Caco-2 (cell line): ENCODE measurements around the gene PCARE. TPM values are rescaled to one million over a fixed set of nuclear protein-coding genes. Genes with fewer than 3 reads are reported as not detected.

ENCODE experiments used
- BruUV-seq: library from RNA; stranded (reverse); fragments of 400-500 nt; replicated peaks from 2 replicates; lab custom pipeline; 2021; lab: Mats Ljungman, UMichigan
- CTCF ChIA-PET: fragments of 300-600 bp; sonication (Branson Sonifier 250); formaldehyde crosslinking; loops from one replicate; lab custom pipeline; 2022; ENCODE audit warnings: antibody characterized with exemption; lab: Charles Lee
- POLR2A ChIA-PET: fragments of 300-600 bp; sonication (Branson Sonifier 250); formaldehyde crosslinking; loops from one replicate; lab custom pipeline; 2022; ENCODE audit warnings: antibody characterized with exemption; lab: Charles Lee
- DNase-seq, 2 experiments: peaks; one replicate each; pipeline versions ENCODE4 v3.0.0 to v3.0.0-alpha.2; 2020 to 2022
- H3K27me3 ChIP-seq: replicated peaks from 2 replicates; pipeline ENCODE4 v1.6.0; 2011; ENCODE audit warnings: low read length; ENCODE audit not compliant: control insufficient read depth, insufficient read depth
- H3K36me3 ChIP-seq: 2 replicates; pipeline ENCODE4 v1.5.1; 2011; ENCODE audit warnings: low read length; ENCODE audit not compliant: control insufficient read depth, insufficient read depth
- H3K4me1 ChIP-seq: fragments of 250-450 bp; sonication (Bioruptor Pico); 2 replicates; pipeline ENCODE4 v1.5.1; 2020; ENCODE audit warnings: mild to moderate bottlenecking
- H3K4me3 ChIP-seq: 2 replicates; pipeline ENCODE4 v1.5.1; 2011; ENCODE audit warnings: low read depth, mild to moderate bottlenecking, control low read depth, low read length
- H3K9me3 ChIP-seq: fragments of 250-450 bp; sonication (Bioruptor Pico); 2 replicates; pipeline ENCODE4 v1.5.1; 2020; ENCODE audit warnings: mild to moderate bottlenecking, moderate library complexity
- H3K27ac Mint-ChIP-seq: one replicate; pipeline ENCODE4 v1.8.0; 2022; ENCODE audit warnings: mixed read lengths; ENCODE audit not compliant: unreplicated experiment
- H3K27me3 Mint-ChIP-seq: one replicate; pipeline ENCODE4 v1.8.0; 2022; ENCODE audit warnings: mixed read lengths; ENCODE audit not compliant: insufficient read depth, unreplicated experiment
- H3K36me3 Mint-ChIP-seq: one replicate; pipeline ENCODE4 v1.8.0; 2022; ENCODE audit warnings: mild to moderate bottlenecking, mixed read lengths; ENCODE audit not compliant: insufficient read depth, unreplicated experiment
- H3K4me1 Mint-ChIP-seq: one replicate; pipeline ENCODE4 v1.8.0; 2022; ENCODE audit warnings: low read depth, mixed read lengths; ENCODE audit not compliant: unreplicated experiment
- H3K4me3 Mint-ChIP-seq: one replicate; pipeline ENCODE4 v1.8.0; 2022; ENCODE audit warnings: mild to moderate bottlenecking, moderate library complexity, mixed read lengths; ENCODE audit not compliant: unreplicated experiment
- H3K9me3 Mint-ChIP-seq: one replicate; pipeline ENCODE4 v1.8.0; 2022; ENCODE audit warnings: mixed read lengths; ENCODE audit not compliant: unreplicated experiment
- CTCF ChIP-seq, 2 experiments: fragments of 200-600 bp in 1 of 2; IDR thresholded peaks; 1 replicate in 1 of 2; 2 replicates in 1 of 2; pipeline versions ENCODE4 v1.5.1 to v1.8.0; 2011 to 2022; ENCODE audit warnings: antibody characterized with exemption in 1 of 2, control low read depth in 1 of 2, inconsistent platforms in 1 of 2, low read depth in 1 of 2, low read length in 1 of 2, mild to moderate bottlenecking in 1 of 2, moderate library complexity in 1 of 2; ENCODE audit not compliant: insufficient read depth in 1 of 2, severe bottlenecking in 1 of 2, unreplicated experiment in 1 of 2
- intact Hi-C: fragments of 100-400 bp; cut with micrococcal nuclease; formaldehyde crosslinking; loops from one replicate; pipeline ENCODE4 v1.10.0; 2022; ENCODE audit not compliant: unreplicated experiment
- total RNA-seq: library from RNA; stranded (reverse); gene quantifications from 2 replicates; pipeline ENCODE4 v1.2.3, GENCODE V29; 2022

The PCARE gene
- total RNA-seq, 1 experiment from 2014 or later, result not detected

DNA sequence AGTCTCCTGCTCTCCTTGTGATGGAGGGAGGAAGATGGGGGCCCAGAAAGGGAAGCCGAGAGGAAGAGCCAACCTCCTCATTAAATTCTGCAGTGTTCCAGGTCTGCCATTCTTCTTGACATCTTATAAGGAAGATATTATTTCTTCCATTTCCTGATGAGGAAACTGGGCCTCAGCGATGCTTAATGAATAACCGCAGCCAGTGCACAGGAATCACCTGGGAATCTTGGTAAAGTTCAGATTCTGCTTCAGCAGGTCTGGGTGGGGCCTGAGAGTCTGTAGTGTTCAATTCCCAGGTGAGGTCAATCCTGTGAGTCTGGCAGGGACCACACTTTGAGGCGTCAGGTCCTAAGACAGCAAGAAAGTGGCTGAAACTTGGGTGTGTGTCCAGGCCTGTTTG is 17.3 kb downstream of the PCARE start:
- Histone ChIP-seq H3K27me3 (no peaks in the 10 kb centered on the region), H3K9me3 (no peaks in the 10 kb centered on the region), H3K4me1 (peaks cover 11% of the 10 kb centered on the region), H3K4me3 (no peak overlapping the region), H3K36me3 (no peaks in the 10 kb centered on the region)
- Mint-ChIP-seq H3K27ac (no peak overlapping the region), H3K36me3 (no peaks in the 10 kb centered on the region), H3K9me3 (no peaks in the 10 kb centered on the region), H3K4me1 (peaks cover 35% of the 10 kb centered on the region), H3K4me3 (no peak overlapping the region), H3K27me3 (no peaks in the 10 kb centered on the region)
- intact Hi-C loops, result no loop called here
- no peak for TF ChIP-seq CTCF (IDR thresholded peaks at IDR 0.05; ENCODE audit: insufficient read depth in 1 of 2, low read depth in 1 of 2, low read length in 1 of 2, severe bottlenecking in 1 of 2, unreplicated experiment in 1 of 2)
- CTCF ChIA-PET, result no interaction called here
- no peak for DNase-seq
- POLR2A ChIA-PET, result no interaction called here
- no TSS peak for BruUV-seq

GRCh38 chr2:29056452-29056851 is 17.9 kb downstream of the PCARE start:
- CTCF ChIA-PET, result interaction anchor here (1.2 kb wide), 1 partner anchor 8 kb away, joined by 5 read pairs; no protein-coding TSS in a partner anchor
- no TSS peak for BruUV-seq
- Mint-ChIP-seq H3K9me3 (no peaks in the 10 kb centered on the region), H3K27ac (no peak overlapping the region), H3K27me3 (no peaks in the 10 kb centered on the region), H3K4me1 (peaks cover 35% of the 10 kb centered on the region), H3K36me3 (no peaks in the 10 kb centered on the region), H3K4me3 (no peak overlapping the region)
- no peak for TF ChIP-seq CTCF (IDR thresholded peaks at IDR 0.05; ENCODE audit: insufficient read depth in 1 of 2, low read depth in 1 of 2, low read length in 1 of 2, severe bottlenecking in 1 of 2, unreplicated experiment in 1 of 2)
- Histone ChIP-seq H3K4me3 (no peak overlapping the region), H3K36me3 (no peaks in the 10 kb centered on the region), H3K9me3 (no peaks in the 10 kb centered on the region), H3K27me3 (no peaks in the 10 kb centered on the region), H3K4me1 (peaks cover 11% of the 10 kb centered on the region)
- POLR2A ChIA-PET, result no interaction called here
- DNase-seq, result no peak
- intact Hi-C loops, result no loop called here

DNA sequence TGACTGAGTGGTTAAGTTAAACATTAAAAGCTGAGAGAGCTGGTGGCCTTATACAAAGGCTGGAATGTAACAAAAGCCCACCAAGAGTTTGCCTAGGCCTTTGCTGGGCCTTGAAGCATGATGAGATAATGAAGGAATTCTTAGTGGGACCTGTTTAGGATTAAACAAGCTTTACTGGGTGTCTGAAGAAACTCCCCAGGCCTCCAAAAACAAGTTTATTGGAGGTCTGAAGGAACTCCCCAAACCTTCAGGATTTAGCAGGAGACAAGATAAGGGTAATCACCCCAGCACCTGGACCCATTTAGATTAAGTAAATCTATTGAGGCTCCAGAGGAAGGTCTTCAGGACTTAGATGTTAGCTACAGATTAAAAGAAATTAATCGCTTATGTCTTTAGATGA is 18.7 kb downstream of the PCARE start:
- Mint-ChIP-seq H3K27me3 (no peaks in the 10 kb centered on the region), H3K27ac (peak overlapping the region; percentile 74), H3K4me1 (peaks cover 35% of the 10 kb centered on the region), H3K4me3 (no peak overlapping the region), H3K36me3 (no peaks in the 10 kb centered on the region), H3K9me3 (no peaks in the 10 kb centered on the region)
- Histone ChIP-seq H3K9me3 (no peaks in the 10 kb centered on the region), H3K4me1 (peaks cover 11% of the 10 kb centered on the region), H3K4me3 (no peak overlapping the region), H3K27me3 (no peaks in the 10 kb centered on the region), H3K36me3 (no peaks in the 10 kb centered on the region)
- ChIA-PET CTCF (interaction anchor here (1.2 kb wide), 1 partner anchor 9 kb away, joined by 5 read pairs; no protein-coding TSS in a partner anchor), POLR2A (no interaction called here)
- no peak for TF ChIP-seq CTCF (IDR thresholded peaks at IDR 0.05; ENCODE audit: insufficient read depth in 1 of 2, low read depth in 1 of 2, low read length in 1 of 2, severe bottlenecking in 1 of 2, unreplicated experiment in 1 of 2)
- peak in 1 of 2 experiments; percentile 34 for DNase-seq
- intact Hi-C loops, result no loop called here
- no TSS peak for BruUV-seq
